Psoas muscle (tissue), 8 donors: Measurements from ENCODE around the gene MAPKAPK3. TPM values are rescaled to one million over a fixed set of nuclear protein-coding genes. Genes with fewer than 3 reads are reported as not detected.

Experiments used
- ATAC-seq, 4 donors: fragments of 200-7000 bp; cut with Tn5 transposase; one replicate each; pipeline ENCODE4 v1.9.1; 2020; ENCODE audit warnings: moderate library complexity in 3 of 4, mild to moderate bottlenecking in 2 of 4
- DNase-seq, 2 donors: peaks; one replicate each; pipeline ENCODE4 v3.0.0-alpha.2; 2020
- H3K27ac ChIP-seq: fragments of 200-600 bp; one replicate; pipeline ENCODE4 v1.8.0; 2022
- H3K27me3 ChIP-seq, 3 donors: fragments of 200-600 bp in 1 of 3; one replicate each; pipeline versions ENCODE4 v1.6.1 to v1.8.0; 2013 to 2022; ENCODE audit warnings: low read length in 2 of 3, mild to moderate bottlenecking in 2 of 3, moderate library complexity in 1 of 3; ENCODE audit not compliant: insufficient read depth in 3 of 3
- H3K36me3 ChIP-seq, 2 donors: fragments of 200-600 bp in 1 of 2; one replicate each; pipeline versions ENCODE4 v1.6.1 to v1.8.0; 2013 to 2022; ENCODE audit warnings: low read depth in 1 of 2, mild to moderate bottlenecking in 1 of 2, moderate library complexity in 1 of 2; ENCODE audit not compliant: insufficient read depth in 1 of 2
- H3K4me1 ChIP-seq: fragments of 200-600 bp; one replicate; pipeline ENCODE4 v1.8.0; 2022
- H3K4me3 ChIP-seq: fragments of 200-600 bp; one replicate; pipeline ENCODE4 v1.8.0; 2022; ENCODE audit warnings: mild to moderate bottlenecking
- H3K9me3 ChIP-seq: fragments of 200-600 bp; one replicate; pipeline ENCODE4 v1.8.0; 2022
- WGBS, 3 donors: extraction: QIAGEN DNeasy Blood & Tissue Kit; methylation state at CpG; one replicate each; pipeline versions ENCODE4 v1.1.6 to v1.1.7; 2013; 5-methylcytosine and 5-hydroxymethylcytosine counted together
- intact Hi-C, 2 donors: fragments of 100-400 bp; cut with DNase I; formaldehyde crosslinking; loops; one replicate each; pipeline versions ENCODE4 v1.11.0 to v1.14.2; 2022
- polyA plus RNA-seq, 3 donors: library from polyadenylated mRNA; stranded (reverse); fragments of 200-250 nt; gene quantifications; one replicate each; pipeline ENCODE4 v1.2.3, GENCODE V29; 2013
- total RNA-seq, 4 donors: library from RNA; stranded (reverse); fragmentation: NEBNext Ultra II Directional in 2 of 4; extraction: Animal tissue kit (Norgen Biotek cat#: 25700) in 2 of 4; gene quantifications; one replicate each; pipeline versions ENCODE4 v1.2.1 to v1.2.4, GENCODE V29; 2021 to 2023
- TF ChIP-seq, protein P1 (sequence below): fragments of 200-600 bp; IDR thresholded peaks from one replicate; pipeline ENCODE4 v1.8.0; 2022; ENCODE audit warnings: antibody characterized with exemption
- donor health status: healthy with polysubstance abuse.
- donor health status: DM: no; HTN: no; CAD: no; lungs with moderate emphysema.
- donor health status: Bipolar disorder and iron deficiency.
- donor health status: healthy.
- donor health status: DM: yes; HTN: yes; CAD: no.
- donor health status: DM: no; HTN: no; CAD: no.
- donor health status: DM: no; HTN: no; CAD: no.
- donor health status: DM: yes; HTN: yes; CAD: no.

MAPKAPK3 gene
- total and polyA plus RNA-seq, 7 donors: 88.2 to 409 (median 249) TPM

DNA sequence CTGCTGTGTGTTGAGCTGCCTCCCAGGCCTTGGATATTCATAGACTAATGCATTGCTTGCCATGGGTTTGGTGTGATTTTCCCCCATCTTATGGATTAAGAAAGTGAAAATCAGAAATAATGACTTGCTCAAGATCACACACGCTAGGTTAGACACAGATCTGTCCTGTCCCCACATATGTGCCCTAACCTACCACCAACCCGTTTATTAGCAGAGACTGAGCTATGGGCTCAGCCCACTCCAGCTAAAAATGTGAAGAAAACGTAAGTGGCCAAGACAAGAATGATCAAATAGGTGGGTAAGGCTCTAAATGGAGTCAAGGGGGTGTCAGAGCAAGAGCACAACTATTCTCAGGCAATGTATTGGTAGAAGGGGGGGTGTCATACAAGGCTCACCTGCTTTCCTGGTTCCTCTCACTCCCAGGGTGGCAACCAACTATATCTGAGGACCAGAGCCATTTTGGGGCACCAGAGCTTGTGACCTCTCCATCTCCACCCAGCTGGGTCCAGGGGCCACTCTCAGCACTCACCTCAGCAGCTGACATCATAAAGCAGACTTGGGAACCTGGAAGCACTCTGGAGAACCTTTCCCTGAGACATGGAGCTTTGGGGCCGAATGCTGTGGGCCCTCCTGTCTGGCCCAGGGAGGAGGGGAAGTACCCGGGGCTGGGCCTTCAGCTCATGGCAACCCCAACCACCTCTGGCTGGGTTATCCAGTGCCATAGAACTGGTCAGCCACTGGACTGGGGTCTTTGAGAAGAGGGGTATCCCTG, 46.3 kb upstream of the MAPKAPK3 start:
- TF ChIP-seq, protein P1, sequence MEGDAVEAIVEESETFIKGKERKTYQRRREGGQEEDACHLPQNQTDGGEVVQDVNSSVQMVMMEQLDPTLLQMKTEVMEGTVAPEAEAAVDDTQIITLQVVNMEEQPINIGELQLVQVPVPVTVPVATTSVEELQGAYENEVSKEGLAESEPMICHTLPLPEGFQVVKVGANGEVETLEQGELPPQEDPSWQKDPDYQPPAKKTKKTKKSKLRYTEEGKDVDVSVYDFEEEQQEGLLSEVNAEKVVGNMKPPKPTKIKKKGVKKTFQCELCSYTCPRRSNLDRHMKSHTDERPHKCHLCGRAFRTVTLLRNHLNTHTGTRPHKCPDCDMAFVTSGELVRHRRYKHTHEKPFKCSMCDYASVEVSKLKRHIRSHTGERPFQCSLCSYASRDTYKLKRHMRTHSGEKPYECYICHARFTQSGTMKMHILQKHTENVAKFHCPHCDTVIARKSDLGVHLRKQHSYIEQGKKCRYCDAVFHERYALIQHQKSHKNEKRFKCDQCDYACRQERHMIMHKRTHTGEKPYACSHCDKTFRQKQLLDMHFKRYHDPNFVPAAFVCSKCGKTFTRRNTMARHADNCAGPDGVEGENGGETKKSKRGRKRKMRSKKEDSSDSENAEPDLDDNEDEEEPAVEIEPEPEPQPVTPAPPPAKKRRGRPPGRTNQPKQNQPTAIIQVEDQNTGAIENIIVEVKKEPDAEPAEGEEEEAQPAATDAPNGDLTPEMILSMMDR: no peak
- Histone ChIP-seq H3K4me1 (peaks cover 15% of the 10 kb centered on the region), H3K36me3 (peaks cover 0 to 17% of the 10 kb centered on the region in 2 donors), H3K27me3 (no peaks in the 10 kb centered on the region), H3K27ac (peak overlapping the region; percentile 89), H3K4me3 (peak overlapping the region; percentile 81), H3K9me3 (no peaks in the 10 kb centered on the region)
- 72 to 80% (median 75%) methylated on average over 5 of the region's 5 CpGs for WGBS, 3 donors
- ATAC-seq: no peak
- no peak for DNase-seq
- intact Hi-C loops: loop anchor here (5.0 kb wide), 2 partner anchors 802 to 822 kb away; partner anchors contain the start of gene RBM15B (in 1 of the 2)

DNA sequence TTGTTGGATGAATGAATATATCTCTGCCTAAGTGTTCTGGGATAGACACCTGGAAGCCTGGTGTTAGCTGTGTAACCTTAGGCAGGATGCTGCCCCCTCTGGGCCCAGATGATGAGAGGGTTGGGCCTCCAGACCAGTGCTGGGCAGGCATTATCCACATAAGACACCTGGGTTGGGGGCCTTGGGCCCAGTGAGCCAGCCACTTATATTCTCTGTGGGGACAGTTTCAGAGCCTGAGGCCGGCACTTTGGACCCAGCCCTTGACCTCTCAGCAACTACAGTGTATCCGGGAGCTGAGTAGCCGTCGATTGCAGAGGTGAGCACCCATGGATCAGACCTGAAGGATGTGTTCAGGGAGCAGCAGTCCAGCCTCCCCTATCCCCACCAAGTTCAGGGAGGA, 45.5 kb upstream of the MAPKAPK3 start:
- Histone ChIP-seq H3K4me3 (no peak overlapping the region), H3K27me3 (no peaks in the 10 kb centered on the region), H3K36me3 (peaks cover 0 to 25% of the 10 kb centered on the region in 2 donors), H3K9me3 (no peaks in the 10 kb centered on the region), H3K4me1 (peaks cover 15% of the 10 kb centered on the region), H3K27ac (no peak overlapping the region)
- intact Hi-C loops: loop anchor here (5.0 kb wide), 2 partner anchors 801 to 821 kb away; partner anchors contain the start of gene RBM15B (in 1 of the 2)
- TF ChIP-seq, protein P1: no peak
- DNase-seq (no peak), ATAC-seq (no peak)
- 80 to 87% (median 83%) methylated on average over 4 of the region's 4 CpGs for WGBS, 3 donors

DNA sequence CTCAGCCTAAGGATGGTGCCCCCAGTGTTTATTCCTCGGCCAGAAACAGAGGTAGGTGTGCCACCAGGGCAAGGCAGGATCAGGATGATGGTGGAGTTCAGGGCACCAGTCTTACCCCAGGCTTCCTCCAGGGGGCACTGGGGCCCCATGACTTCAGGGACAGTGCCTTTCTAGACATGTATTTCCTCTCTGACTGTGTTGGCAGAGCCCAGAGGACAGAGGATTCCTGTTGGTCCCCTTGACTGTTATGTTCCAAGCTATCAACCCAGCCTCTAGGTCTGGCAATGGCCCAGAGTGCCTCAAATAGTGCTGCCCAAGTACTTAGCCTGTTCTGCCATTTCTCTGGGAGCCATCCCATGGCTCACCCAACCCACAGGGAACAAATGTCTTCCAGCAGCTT, 44.8 kb upstream of the MAPKAPK3 start:
- intact Hi-C loops: loop anchor here (1.0 to 5.0 kb wide), 4 partner anchors 42 to 820 kb away; partner anchors contain the start of gene RBM15B (in 1 of the 2)
- Histone ChIP-seq H3K36me3 (peaks cover 0 to 32% of the 10 kb centered on the region in 2 donors), H3K4me1 (peaks cover 15% of the 10 kb centered on the region)

DNA sequence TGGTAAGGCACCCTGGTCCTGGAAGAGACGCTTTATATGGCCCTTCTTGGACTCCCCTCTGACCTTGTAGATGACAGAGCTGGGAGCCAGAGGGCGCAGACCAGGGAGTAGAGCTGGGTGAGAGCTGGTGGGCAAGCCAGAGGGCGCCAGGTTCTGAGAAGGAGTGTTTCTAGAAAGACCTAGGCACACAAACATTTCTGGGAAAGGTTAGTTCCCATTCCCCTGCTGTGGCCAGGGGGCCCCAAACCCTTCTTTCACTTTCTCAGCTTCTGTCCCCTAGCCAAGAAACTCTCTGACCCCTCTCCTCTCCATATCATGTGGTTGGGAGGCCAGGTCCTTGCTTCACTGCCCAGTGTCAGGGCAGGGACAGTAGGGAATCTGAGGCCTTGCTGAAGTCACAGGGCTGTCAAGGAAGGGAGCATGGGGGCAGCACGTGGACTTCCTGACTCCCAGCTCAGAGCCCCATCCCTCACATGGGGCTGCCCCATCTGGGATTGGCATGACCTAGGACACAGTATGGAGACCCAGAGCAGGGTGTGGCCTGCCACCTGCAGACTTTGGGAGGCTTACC, 44.1 kb upstream of the MAPKAPK3 start:
- intact Hi-C loops: loop anchor here (1.0 to 5.0 kb wide), 4 partner anchors 41 to 819 kb away; partner anchors contain the start of gene RBM15B (in 1 of the 2)
- Histone ChIP-seq H3K9me3 (no peaks in the 10 kb centered on the region), H3K4me1 (peaks cover 15% of the 10 kb centered on the region), H3K27me3 (no peaks in the 10 kb centered on the region), H3K27ac (peak overlapping the region; percentile 64), H3K4me3 (no peak overlapping the region), H3K36me3 (peaks cover 0 to 39% of the 10 kb centered on the region in 2 donors)
- WGBS, 3 donors: 80 to 96% (median 90%) methylated on average over 4 of the region's 4 CpGs
- ATAC-seq: no peak
- no peak for DNase-seq
- TF ChIP-seq, protein P1: no peak

More for the DNA sequence above, 44.8 kb upstream of the MAPKAPK3 start:
- peak; percentile 78 to 90 for DNase-seq
- Histone ChIP-seq H3K27ac (peak overlapping the region; percentile 64), H3K4me3 (no peak overlapping the region), H3K27me3 (no peaks in the 10 kb centered on the region), H3K9me3 (no peaks in the 10 kb centered on the region)
- WGBS, 3 donors: 13 to 38% (median 31%) methylated on average over 1 of the region's 1 CpG
- ATAC-seq: peak; percentile 65 to 71 (median 66)
- TF ChIP-seq, protein P1: peak; percentile 97
